H4 (cell line): ENCODE measurements around the gene CSMD2. TPM values are rescaled to one million over a fixed set of nuclear protein-coding genes. Genes with fewer than 3 reads are reported as not detected.
"Not testable (repeated sequence)": the region's sequence is repeated elsewhere in the genome, so short reads cannot be mapped to it uniquely, and the experiment has no call there.

Experiments used
- DNase-seq: peaks from one replicate; pipeline ENCODE4 v3.0.0-alpha.2; 2015; ENCODE audit warnings: low spot score
- total RNA-seq: library from RNA; depleted of rRNA; stranded (reverse); fragments of >200 nt; shearing (Covaris generic); gene quantifications from 2 replicates; pipeline ENCODE4 v1.2.3, GENCODE V29; 2014

Gene CSMD2
- total RNA-seq, 1 experiment from 2014 or later: not detected

- DNase-seq: no peak
Observed at GRCh38 chr1:34054920-34055319, 110.1 kb downstream of the CSMD2 start.

- DNase-seq: no peak
Observed at GRCh38 chr1:34053660-34054059, 111.4 kb downstream of the CSMD2 start.

- no peak for DNase-seq
Observed at GRCh38 chr1:34052565-34052964, 112.5 kb downstream of the CSMD2 start.

DNA sequence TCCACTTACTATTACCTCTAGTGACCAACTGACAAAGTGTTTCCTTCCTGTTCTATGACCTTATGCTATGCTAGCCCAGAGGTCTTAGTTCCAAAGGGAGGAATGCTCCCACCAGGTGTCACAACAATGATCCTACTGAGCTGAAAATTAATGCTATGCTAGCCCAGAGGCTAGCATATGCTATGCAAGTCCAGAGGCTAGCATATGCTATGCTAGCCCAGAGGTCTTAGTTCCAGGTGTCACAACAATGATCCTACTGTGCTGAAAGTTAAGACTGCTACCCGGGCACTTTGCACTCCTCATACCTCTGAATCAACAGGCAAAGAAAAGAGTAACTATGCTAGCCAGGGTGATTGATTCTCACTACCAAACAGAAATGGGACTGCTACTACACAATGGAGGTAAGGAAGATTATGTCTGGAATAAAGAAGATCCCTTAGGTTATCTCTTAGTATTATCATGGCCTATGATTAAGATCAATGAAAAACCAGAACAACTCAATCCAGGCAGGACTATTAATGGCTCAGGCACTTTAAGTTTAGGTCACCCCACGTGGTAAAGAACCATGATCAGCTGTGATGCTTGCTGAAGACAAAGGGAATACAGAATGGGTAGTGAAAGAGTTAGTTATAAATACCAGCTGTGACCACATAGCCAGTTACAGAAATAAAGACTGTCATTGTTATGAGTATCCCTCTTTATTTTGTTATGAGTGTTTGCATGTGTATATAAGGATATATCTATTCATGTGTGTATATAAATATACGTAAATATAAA, 114.1 kb downstream of the CSMD2 start:
- no peak for DNase-seq

- DNase-seq: no peak
Observed at GRCh38 chr1:34049994-34050393, 115.0 kb downstream of the CSMD2 start.

DNA sequence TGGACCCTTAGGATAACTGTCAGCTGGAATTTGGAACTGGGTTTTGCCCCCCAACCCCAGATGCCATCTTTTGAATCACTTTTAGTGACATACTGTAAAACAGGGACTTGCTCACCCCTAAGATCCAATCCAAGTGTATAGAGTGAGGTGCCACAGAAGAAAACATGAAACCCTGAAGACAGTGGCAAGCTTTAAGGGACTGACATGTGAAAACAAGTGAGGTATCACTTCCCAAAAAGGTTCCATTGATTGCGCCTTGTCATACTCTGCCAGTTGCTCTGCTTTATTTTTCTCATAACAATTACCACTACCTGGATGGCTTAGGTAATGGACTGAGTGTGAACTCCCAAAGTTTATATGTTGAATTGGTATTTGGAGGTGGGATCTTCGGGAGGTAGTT, 115.6 kb downstream of the CSMD2 start:
- no peak for DNase-seq

DNA sequence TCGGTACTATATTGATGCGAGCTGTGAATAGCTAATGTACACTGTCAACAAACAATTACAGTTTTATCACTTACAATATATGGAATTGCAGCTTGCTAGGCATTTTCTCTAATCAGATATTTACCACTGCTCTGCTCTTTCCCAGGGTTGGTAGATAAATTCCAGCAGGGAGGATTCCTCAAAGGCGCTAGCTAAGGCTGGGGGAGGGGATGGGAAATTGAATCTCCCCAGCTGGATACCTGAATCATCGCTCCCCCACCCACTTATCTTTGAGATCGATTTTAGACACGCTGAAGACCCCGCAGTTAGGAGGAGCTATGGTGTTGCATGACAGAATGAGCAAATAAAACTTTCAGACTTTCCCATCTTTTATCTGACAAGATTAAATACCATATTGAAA, 127.2 kb downstream of the CSMD2 start:
- no peak for DNase-seq

- DNase-seq: no peak
Observed at GRCh38 chr1:34037109-34037508, 127.9 kb downstream of the CSMD2 start.

GRCh38 chr1:34034036-34034435, 131.0 kb downstream of the CSMD2 start:
- DNase-seq: no peak

DNA sequence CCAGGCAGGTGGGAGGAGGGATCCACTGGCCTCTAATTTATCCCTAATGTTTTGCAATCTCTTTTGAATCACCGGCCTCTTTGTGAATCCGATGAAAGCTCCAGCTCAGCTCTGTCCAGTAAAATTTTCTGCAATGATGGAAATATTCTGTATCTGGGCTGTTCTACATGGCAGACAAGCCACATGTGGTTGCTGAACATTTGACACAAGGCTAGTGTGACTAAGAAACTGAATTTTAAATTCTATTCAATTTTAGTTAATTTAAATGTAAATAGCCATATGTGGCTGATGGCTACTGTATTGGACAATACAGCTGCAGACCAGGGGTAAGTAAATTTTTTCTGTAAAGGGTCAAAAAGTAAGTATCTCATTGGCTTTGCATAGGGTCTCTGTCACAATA, 135.1 kb downstream of the CSMD2 start:
- no peak for DNase-seq

- no peak for DNase-seq
Observed at GRCh38 chr1:34029515-34029914, 135.5 kb downstream of the CSMD2 start.

- no peak for DNase-seq
Observed at GRCh38 chr1:34028381-34029055, 136.5 kb downstream of the CSMD2 start.

DNA sequence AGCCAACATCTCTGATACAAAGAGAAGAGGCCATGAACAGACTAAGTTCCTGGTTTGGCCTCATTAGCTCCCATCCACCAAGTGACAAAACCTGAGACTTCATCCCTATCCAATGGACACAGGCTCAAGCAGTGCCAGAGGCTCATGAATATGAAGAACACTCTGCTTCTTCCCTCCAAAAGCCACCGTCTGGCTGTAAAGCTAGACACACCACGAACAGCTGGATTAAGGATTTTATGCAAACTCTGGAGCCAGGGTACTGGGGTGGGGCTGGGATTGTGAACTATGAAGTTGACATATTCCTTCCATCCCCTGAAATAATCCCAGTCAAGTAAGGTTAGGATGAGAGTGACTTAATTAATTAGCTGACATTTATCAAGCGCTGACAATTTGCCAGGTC, 139.4 kb downstream of the CSMD2 start:
- no peak for DNase-seq

- no peak for DNase-seq
Observed at GRCh38 chr1:34024485-34024884, 140.5 kb downstream of the CSMD2 start.

- DNase-seq: no peak
Observed at GRCh38 chr1:34019741-34020552, 145.1 kb downstream of the CSMD2 start.

- DNase-seq: no peak
Observed at GRCh38 chr1:34018285-34018684, 146.7 kb downstream of the CSMD2 start.

DNA sequence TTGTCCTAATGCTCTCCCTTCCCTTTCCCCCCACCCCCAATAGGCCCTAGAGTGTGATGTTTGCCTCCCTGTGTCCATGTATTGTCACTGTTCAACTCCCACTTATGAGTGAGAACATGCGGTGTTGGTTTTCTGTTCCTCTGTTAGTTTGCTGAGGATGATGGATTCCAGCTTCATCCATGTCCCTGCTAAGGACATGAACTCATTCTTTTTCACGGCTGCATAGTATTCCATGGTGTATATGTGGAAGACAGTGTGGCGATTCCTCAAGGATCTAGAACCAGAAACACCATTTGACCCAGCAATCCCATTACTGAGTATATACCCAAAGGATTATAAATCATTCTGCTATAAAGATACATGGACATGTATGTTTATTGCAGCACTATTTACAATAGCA, 148.7 kb downstream of the CSMD2 start:
- DNase-seq: not testable (repeated sequence)

DNA sequence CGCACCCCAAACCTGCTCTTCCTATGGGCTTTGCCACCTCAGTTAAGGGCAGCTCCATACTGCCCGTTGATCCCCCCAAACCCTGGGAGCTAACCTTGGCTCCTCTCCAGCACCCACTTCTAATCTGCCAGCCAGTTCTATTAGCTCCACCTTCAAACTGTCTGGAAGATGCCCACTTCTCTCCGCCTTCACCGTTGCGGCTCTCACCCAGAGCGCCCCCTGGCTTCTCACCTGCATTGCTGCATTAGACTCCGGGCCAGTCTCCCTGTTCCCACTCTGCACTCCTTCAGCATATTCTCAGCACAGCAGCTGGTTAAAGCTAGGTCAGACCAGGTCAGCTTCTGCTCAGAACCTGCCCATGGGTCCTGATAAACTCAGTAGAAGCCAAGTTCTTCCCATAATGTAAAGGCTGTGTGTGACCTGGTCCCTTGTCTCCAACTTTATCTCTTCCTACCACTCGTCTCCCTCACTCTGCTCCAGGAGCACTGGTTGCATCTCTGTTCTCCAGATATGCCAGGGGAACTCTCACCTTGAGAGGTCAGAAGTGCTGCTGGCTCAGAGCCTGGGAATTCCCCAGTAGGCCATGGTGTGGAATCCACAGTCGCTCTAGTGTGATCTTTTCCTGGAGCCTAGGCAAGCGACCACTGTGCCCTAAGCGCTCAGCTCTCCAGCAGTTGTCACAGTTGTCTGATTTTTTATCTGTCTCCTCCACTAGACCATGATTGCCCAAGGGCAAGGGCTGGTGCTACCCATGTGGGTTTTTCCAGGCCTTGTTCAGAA, 150.9 kb downstream of the CSMD2 start:
- no peak for DNase-seq

- DNase-seq: no peak
Observed at GRCh38 chr1:34013136-34013535, 151.9 kb downstream of the CSMD2 start.

GRCh38 chr1:34009340-34009985, 155.6 kb downstream of the CSMD2 start:
- DNase-seq: no peak

GRCh38 chr1:34007760-34008159, 157.3 kb downstream of the CSMD2 start:
- DNase-seq: no peak
